HG03354 (cell line): Measurements from ENCODE around the gene DNAJB7.
"Not testable (repeated sequence)": the region's sequence is repeated elsewhere in the genome, so short reads cannot be mapped to it uniquely, and the experiment has no call there.

Experiments
- ATAC-seq: cut with Tn5 transposase; IDR thresholded peaks from one replicate; pipeline ENCODE4 v1.9.1; 2021; ENCODE audit warnings: mild to moderate bottlenecking; ENCODE audit not compliant: unreplicated experiment, poor library complexity, severe bottlenecking

DNAJB7 gene

GRCh38 chr22:40862013-40862412, at the start of gene DNAJB7:
DNAJB7 (minus strand) TSS chr22:40862113; CDS start chr22:40861994, 119 bp downstream.
- no peak for ATAC-seq

GRCh38 chr22:40908895-40909294, 47.0 kb upstream of the DNAJB7 start:
- ATAC-seq, result no peak

GRCh38 chr22:40904101-40904500, 42.2 kb upstream of the DNAJB7 start:
- no peak for ATAC-seq

- no peak for ATAC-seq
Observed at GRCh38 chr22:40898850-40899357, 37.0 kb upstream of the DNAJB7 start.

GRCh38 chr22:40894417-40894816, 32.5 kb upstream of the DNAJB7 start:
- ATAC-seq, result no peak

DNA sequence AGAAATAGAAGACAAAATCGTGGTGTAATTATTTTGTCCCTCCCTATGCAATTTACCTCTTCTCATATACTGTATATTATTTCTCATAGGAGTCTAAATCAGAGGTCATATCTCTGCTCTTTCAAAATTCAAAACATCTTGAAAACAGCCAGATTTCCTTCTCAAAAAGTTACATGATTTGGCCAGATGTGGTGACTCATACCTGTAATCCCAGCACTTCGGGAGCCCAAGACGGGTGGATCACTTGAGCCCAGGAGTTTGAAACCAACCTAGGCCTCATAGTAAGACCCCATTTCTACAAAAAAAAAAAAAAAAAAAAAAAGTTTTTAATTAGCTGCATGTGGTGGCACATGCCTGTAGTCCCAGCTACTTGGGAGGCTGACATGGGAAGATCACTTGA, 29.0 kb upstream of the DNAJB7 start:
- no peak for ATAC-seq

GRCh38 chr22:40889116-40889515, 27.2 kb upstream of the DNAJB7 start:
- ATAC-seq, result no peak

DNA sequence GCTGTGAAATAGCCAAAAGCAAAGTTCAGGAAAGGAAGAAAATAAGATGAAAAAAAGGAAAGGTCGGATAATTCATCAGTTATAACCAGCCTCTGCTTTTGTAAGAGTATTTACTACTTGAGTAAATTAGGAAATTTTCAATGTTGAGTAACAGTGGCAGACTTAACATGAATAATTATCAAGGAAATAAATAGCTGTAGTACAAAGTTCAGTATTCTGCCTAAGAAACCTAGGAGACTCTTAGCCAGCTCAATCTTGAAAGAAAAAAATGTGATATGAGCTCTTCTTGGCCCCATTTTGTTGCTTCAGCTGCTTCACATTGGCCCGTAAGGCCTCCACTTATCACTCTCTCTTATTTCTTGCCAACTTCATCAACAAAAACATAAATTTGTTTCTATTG, 17.0 kb upstream of the DNAJB7 start:
- no peak for ATAC-seq

- ATAC-seq, result no peak
Observed at GRCh38 chr22:40877488-40877887, 15.6 kb upstream of the DNAJB7 start.

- ATAC-seq, result no peak
Observed at GRCh38 chr22:40876907-40877306, 15.0 kb upstream of the DNAJB7 start.

DNA sequence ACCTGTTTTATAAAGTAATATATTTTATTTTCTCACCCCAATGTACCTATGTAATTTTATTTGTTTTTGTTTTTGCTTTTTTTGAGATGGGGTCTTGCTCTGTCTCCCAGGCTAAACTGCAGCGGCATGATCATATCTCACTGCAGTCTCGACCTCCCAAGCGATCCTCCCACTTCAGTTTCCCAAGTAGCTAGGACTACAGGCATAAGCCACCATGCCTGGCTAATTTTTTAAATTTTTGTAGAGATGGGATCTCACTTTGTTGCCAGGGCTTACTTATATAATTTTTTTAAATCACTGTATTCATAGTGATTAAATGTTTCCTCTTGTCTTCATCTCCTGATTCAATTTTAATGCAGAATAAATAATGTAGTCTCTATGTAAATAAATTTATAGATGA, 13.2 kb upstream of the DNAJB7 start:
- no peak for ATAC-seq

DNA sequence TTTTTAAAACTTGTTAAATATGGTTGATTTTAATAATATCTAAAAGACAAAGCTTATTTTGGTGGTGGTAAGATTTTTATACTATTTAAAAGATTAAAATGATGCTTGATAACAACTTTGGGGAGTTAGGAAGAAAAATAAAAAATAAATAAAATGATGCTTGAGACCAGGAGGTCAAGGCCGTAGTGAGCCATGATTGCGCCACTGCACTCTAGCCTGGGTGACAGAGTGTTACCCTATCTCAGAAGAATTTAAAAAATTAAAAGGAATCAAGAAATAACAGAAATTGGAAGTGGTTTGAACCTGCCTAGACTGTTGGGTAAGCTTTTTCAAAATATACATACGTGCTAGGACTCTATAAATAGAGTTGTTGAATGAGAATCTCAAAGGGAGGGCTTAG, 12.1 kb upstream of the DNAJB7 start:
- no peak for ATAC-seq

- not testable (repeated sequence) for ATAC-seq
Observed at GRCh38 chr22:40868379-40868778, 6.5 kb upstream of the DNAJB7 start.

GRCh38 chr22:40867109-40867508, 5.2 kb upstream of the DNAJB7 start:
- ATAC-seq, result no peak

GRCh38 chr22:40862537-40862936, 624 bp upstream of the DNAJB7 start:
- no peak for ATAC-seq

DNA sequence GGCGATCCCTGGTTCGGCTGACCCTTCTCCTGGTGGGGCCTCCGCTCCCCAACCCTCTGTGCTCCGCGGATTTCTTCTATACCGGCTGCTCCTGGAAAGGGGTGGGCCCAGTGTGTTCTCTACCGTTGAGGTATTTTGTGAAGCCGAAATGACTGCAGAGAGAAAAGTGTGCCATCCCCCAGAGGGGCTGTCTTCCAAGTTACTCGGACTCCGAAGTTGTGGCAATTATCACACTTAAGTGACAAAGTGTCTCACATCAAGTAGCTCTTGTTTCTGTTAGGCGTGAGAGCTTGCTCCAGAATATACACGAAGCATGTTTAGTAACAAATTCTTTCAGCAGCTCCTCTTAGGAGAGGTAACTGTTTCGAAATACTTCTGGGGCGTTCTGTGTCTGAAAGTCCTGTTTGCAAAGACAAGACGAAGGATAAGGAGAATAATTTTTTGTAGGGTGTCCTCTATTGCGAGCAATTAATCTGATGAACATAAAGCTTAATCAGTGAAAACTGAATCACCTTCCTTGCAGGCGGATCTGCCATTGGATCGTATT, 4.5 kb downstream of the DNAJB7 start:
- no peak for ATAC-seq

DNA sequence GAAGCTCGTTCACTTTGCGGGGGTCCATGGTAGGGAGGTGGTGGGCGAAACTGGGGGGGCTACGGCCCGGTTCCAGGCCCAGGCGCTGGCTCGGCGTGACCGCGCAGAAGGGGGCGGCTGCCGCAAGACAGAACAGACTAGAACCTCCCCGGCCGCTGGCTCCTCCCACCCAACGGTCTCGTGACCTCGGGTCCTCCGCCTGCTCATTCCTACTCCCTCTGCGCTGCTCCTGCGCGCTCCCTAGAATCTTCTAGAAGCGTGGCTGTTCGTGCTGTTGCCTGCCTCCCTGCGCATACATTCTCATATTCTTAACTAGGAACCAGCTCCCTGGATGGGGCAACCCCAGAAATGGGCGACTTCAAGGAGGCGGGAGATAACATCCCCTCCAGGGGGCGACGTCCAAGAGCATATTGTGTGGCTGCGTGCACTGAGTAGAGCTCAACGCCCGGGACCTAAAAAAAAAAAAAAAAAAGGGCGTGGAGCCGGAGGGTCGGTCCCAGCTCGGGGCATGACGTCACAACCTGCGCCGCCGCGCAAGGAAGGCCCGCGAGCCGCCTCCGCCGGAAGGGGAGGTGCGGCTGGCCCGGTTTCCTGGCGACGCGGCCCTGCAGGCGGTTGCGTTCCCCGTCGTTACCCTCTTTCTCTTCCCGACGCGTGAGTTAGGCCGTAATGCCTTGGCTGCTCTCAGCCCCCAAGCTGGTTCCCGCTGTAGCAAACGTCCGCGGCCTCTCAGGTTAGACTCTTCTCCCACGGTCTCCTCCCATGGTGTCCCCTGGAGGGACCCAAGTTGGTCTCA, 5.2 kb downstream of the DNAJB7 start, which contains the start of the genes ST13 and XPNPEP3:
TSS of gene ST13 (minus strand) at position 127 of the 796 bp plus-strand sequence. CDS start at position 28, 99 bp downstream.
TSS of gene XPNPEP3 (plus strand) at position 636 of the 796 bp plus-strand sequence. CDS start at position 670, 34 bp downstream.
- ATAC-seq, result peak; percentile 85

- peak; percentile 25 for ATAC-seq
Observed at GRCh38 chr22:40855979-40856512, 5.9 kb downstream of the DNAJB7 start.

DNA sequence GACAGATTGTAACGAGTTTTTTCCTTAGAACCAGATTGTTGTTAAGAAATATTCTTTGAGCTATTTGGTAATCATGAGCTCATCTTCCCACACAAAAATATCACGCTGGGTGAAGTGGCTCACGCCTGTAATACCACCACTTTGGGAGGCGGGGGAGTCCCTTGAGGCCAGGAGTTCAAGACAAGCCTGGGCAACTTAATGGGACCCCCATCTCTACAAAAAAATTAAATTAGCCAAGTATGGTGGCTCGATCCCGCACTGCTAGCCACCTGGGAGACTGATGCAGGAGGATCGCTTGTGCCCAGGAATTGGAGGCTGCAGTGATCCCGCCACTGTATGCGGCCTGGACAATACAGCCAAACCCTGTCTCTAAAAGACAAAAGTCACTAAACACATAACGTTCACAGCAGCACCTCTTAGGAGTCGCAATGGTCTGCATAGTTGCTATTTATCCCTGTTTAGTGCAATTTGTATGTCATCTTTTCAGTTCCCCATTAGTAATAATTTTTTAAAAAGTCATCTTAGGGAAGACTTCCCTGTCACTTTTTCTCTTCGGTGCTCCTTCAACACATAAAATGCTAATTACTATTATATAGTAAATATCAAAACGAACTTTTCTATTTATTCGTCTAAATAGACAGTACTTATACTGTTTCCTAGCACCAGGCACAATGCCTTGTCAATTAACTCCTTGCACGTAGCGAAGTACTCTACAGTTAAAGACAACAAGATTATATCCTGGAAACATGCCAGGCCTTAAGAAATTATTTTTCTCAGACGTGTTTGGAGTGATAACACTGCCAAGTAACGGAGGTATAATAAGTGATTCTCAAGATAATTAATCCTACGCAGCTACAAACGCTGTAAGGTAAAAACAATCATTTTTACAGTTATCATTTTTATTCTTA, 6.6 kb downstream of the DNAJB7 start:
- ATAC-seq, result no peak

GRCh38 chr22:40853961-40854360, 8.0 kb downstream of the DNAJB7 start:
- ATAC-seq, result no peak
